Bronchial epithelial cell (primary cell): ENCODE results near the gene RPS27A. TPM values are rescaled to one million over a fixed set of nuclear protein-coding genes. Genes with fewer than 3 reads are reported as not detected.
"Not testable (repeated sequence)": the region's sequence is repeated elsewhere in the genome, so short reads cannot be mapped to it uniquely, and the experiment has no call there.

ENCODE experiments used
- DNase-seq: peaks from one replicate; pipeline ENCODE4 v3.0.0-alpha.2; 2010; ENCODE audit warnings: low read depth
- FAIRE-seq: peaks from 2 replicates; lab custom pipeline; 2011; peaks lifted over from hg19 to GRCh38; lab: Jason Lieb, UNC
- H3K27me3 ChIP-seq: 2 replicates; pipeline ENCODE4 v1.5.1; 2011; ENCODE audit warnings: low read length; ENCODE audit not compliant: control insufficient read depth, insufficient read depth
- H3K36me3 ChIP-seq: 2 replicates; pipeline ENCODE4 v1.5.1; 2011; ENCODE audit warnings: low read length; ENCODE audit not compliant: control insufficient read depth, insufficient read depth
- H3K4me3 ChIP-seq: 2 replicates; pipeline ENCODE4 v1.5.1; 2011; ENCODE audit warnings: mild to moderate bottlenecking, low read depth, low read length, control low read depth
- total RNA-seq: library from RNA; depleted of rRNA; stranded (reverse); fragments of >200 nt; gene quantifications from 2 replicates; pipeline ENCODE4 v1.2.1, GENCODE V29; 2014
- TF ChIP-seq, protein P1 (sequence below): IDR thresholded peaks from 2 replicates; pipeline ENCODE4 v1.5.1; 2011; ENCODE audit warnings: mild to moderate bottlenecking, moderate library complexity, low read length, control low read depth, inconsistent platforms; ENCODE audit not compliant: insufficient read depth, severe bottlenecking

RPS27A gene
- total RNA-seq, 1 donor from 2014 or later, result 1,648 TPM

DNA sequence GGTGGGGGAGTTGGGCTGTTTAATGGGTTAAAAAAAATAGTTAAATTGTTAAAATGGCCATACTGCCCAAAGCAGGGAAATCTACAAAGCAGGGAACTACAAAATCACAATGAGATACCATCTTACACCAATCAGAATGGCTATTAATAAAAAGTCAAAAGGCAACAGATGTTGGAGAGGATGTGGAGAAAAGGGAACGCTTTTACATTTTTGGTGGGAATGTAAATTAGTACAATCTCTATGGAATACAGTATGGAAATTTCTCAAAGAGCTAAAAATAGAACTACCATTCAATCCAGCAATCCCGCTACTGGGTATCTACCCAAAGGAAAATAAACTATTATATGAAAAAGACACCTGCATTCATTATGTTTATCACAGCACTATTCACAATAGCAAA is 27.5 kb upstream of the RPS27A start:
- H3K36me3 ChIP-seq, result no peaks in the 10 kb centered on the region
- H3K27me3 ChIP-seq, result no peaks in the 10 kb centered on the region
- FAIRE-seq (no peak), DNase-seq (no peak)
- no peak overlapping the region for H3K4me3 ChIP-seq
- TF ChIP-seq, protein P1, sequence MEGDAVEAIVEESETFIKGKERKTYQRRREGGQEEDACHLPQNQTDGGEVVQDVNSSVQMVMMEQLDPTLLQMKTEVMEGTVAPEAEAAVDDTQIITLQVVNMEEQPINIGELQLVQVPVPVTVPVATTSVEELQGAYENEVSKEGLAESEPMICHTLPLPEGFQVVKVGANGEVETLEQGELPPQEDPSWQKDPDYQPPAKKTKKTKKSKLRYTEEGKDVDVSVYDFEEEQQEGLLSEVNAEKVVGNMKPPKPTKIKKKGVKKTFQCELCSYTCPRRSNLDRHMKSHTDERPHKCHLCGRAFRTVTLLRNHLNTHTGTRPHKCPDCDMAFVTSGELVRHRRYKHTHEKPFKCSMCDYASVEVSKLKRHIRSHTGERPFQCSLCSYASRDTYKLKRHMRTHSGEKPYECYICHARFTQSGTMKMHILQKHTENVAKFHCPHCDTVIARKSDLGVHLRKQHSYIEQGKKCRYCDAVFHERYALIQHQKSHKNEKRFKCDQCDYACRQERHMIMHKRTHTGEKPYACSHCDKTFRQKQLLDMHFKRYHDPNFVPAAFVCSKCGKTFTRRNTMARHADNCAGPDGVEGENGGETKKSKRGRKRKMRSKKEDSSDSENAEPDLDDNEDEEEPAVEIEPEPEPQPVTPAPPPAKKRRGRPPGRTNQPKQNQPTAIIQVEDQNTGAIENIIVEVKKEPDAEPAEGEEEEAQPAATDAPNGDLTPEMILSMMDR, result no peak

DNA sequence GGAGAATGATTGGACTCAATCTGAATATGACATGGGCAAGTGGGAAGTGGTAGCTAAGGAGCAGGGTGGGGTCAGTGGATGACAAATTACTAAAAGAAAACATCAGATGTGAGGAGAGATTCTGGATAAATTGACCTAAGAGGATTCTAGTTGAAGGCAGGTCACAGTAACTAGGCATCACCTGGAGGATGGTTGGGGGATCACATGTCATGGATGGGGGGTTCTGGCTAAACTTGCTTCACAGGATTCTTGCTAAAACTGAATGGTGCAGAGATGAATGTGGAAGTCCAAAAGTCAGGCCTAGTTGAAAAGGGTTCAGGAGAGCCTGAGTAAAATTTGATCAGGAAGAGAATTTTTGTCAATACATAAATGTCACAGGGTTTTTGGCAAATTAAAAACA is 18.7 kb upstream of the RPS27A start:
- TF ChIP-seq, protein P1, result no peak
- Histone ChIP-seq H3K4me3 (no peak overlapping the region), H3K27me3 (no peaks in the 10 kb centered on the region), H3K36me3 (no peaks in the 10 kb centered on the region)
- FAIRE-seq (peak; percentile 68), DNase-seq (no peak)

DNA sequence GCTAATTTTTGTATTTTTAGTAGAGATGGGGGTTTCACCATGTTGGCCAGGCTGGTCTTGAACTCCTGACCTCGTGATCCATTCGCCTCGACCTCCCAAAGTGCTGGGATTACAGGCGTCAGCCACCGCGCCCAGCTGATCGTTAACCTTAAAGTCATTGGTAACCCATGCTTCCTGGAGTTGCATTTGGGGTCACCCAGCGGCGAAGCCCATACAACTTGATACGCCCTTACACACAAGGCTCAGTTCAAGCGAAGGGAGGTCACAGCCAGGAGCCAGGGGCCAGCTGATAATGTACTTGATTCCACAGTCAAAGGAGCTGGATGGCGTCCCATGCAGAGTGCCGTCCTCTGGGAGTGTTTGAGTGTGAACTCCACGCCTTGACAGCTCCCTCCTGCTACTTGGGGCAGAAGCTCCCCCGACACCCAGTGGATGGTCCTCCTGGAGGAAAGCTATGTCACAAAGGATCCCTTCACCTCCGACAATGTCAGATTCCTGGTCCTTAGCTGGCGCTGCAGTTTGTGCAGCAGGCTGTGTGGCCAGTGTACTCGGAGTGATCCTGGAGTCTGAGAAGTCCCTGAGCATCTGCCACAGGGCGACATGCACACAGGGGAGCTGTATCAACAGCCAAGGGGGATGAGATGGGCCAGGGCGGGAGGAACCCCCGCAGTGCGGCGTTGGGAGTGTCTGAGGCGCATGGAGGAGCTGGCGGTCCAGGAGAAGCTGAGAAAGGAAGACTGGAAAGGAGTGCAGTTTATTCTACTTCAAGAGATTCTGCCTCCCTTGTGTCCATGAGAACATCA is 8.3 kb upstream of the RPS27A start:
- FAIRE-seq, result no peak

GRCh38 chr2:55224761-55225261 is 7.7 kb upstream of the RPS27A start:
- Histone ChIP-seq H3K4me3 (no peak overlapping the region), H3K27me3 (no peaks in the 10 kb centered on the region), H3K36me3 (peaks cover 3% of the 10 kb centered on the region)
- DNase-seq, result no peak
- TF ChIP-seq, protein P1, result no peak
- no peak for FAIRE-seq

More for the DNA sequence above, 8.3 kb upstream of the RPS27A start:
- Histone ChIP-seq H3K27me3 (no peaks in the 10 kb centered on the region), H3K36me3 (peaks cover under 1% of the 10 kb centered on the region), H3K4me3 (no peak overlapping the region)
- no peak for DNase-seq
- TF ChIP-seq, protein P1, result no peak

DNA sequence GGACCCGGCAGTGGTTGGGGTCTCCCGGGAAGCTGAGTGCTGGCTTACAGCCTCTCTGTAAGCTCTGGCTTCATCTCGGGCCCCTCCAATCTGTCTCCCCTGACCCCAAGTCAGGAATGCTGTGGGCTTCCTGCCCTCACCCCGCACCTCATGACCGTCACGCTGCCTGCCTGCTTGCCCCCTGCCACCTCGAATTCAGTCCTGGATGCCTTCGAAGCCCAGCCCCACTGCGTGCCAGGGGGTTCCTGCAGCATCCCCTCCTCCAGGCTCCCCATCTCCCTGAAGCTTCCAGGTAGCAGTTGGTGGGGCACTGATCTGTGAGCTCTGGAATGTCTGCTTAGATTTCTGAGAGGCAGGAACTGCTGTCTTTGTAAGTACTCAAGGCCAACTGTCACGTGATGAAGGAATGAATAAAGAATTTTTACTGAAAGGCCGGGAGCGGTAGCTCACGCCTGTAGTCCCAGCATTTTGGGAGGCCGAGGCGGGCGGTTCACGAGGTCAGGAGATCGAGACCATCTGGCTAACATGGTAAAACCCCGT is 6.9 kb upstream of the RPS27A start:
- no peak for FAIRE-seq
- TF ChIP-seq, protein P1, result no peak

DNA sequence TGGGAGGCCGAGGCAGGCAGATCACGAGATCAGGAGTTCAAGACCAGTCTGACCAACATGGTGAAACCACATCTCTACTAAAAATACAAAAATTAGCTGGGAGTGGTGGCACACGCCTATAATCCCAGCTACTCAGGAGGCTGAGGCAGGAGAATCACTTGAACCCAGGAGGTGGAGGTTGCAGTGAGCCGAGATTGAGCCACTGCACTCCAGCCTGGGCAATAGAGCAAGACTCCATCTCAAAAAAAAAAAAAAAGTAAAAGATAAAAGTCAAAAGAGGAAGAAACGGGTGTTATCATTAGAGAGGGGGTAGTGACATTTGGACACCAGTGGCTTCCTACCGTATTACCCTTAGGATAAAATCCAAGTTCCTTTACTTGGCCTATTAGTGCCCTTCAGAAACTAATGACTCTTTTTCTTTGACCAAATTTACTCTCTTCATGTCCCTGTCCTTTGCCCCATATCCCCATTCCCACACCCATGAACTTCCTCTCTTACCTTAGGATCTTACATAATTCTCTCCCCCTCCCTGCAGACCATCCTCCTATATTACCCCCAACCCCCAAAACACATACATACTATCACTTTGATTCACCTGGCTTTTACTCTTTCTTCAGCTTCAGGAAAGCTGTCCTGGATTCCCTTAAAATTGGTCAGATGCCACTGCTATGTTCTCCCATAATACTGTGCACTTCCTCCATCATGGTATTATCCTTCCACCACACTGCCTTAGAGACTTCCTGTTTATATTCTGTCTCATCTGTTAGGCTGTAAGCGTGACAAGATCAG is 4.9 kb upstream of the RPS27A start:
- not testable (repeated sequence) for H3K4me3 ChIP-seq, H3K36me3 ChIP-seq, H3K27me3 ChIP-seq, DNase-seq, FAIRE-seq

More for the DNA sequence above, 6.9 kb upstream of the RPS27A start:
- Histone ChIP-seq H3K36me3 (peaks cover 3% of the 10 kb centered on the region), H3K27me3 (no peaks in the 10 kb centered on the region), H3K4me3 (no peak overlapping the region)
- DNase-seq, result no peak
